Body of pancreas (tissue), 4 donors: Measurements from ENCODE around the gene PVR. TPM values are rescaled to one million over a fixed set of nuclear protein-coding genes. Genes with fewer than 3 reads are reported as not detected.
"Not testable (repeated sequence)": the region's sequence is repeated elsewhere in the genome, so short reads cannot be mapped to it uniquely, and the experiment has no call there.

ENCODE experiments used
- ATAC-seq: fragments of 150-250 bp; one replicate; pipeline ENCODE4 v1.9.1; 2016
- DNase-seq, 4 donors: peaks; one replicate each; pipeline ENCODE4 v3.0.0-alpha.2; 2019
- H3K27ac ChIP-seq, 4 donors: fragments of 200-600 bp; sonication (generic); 1 replicate in 3 of 4; 2 replicates in 1 of 4; pipeline versions ENCODE4 v1.5.1 to v1.6.1; 2016 to 2019; ENCODE audit warnings: mild to moderate bottlenecking in 1 of 4, mixed read lengths in 1 of 4, moderate library complexity in 1 of 4
- H3K27me3 ChIP-seq, 2 donors: fragments of 200-600 bp; sonication (generic); one replicate each; pipeline ENCODE4 v1.6.0; 2016; ENCODE audit warnings: mild to moderate bottlenecking in 1 of 2
- H3K36me3 ChIP-seq, 2 donors: fragments of 200-600 bp; sonication (generic); replicated peaks in 1 of 2; 2 replicates each; pipeline ENCODE4 v1.5.1; 2016; ENCODE audit warnings: low read depth in 2 of 2; ENCODE audit not compliant: insufficient read depth in 1 of 2
- H3K4me1 ChIP-seq: fragments of 200-600 bp; sonication (generic); one replicate; pipeline ENCODE4 v1.6.0; 2016
- H3K4me3 ChIP-seq, 2 donors: fragments of 200-600 bp; sonication (generic); 1 replicate in 1 of 2; 2 replicates in 1 of 2; pipeline ENCODE4 v1.5.1; 2016 to 2019
- H3K9me3 ChIP-seq, 3 donors: fragments of 200-600 bp; sonication (generic); 1 replicate in 2 of 3; 2 replicates in 1 of 3; pipeline ENCODE4 v1.5.1; 2016
- POLR2A ChIP-seq, 3 donors: fragments of 450-650 bp; IDR thresholded peaks; one replicate each; pipeline ENCODE4 v1.6.1; 2016; ENCODE audit warnings: antibody characterized with exemption in 3 of 3, mild to moderate bottlenecking in 2 of 3
- WGBS, 2 donors: methylation state at CpG; one replicate each; pipeline ENCODE4 v1.1.5; 2017; 5-methylcytosine and 5-hydroxymethylcytosine counted together
- intact Hi-C: fragments of 100-400 bp; cut with DNase I; formaldehyde crosslinking; loops from one replicate; pipeline ENCODE4 v1.15.1; 2023
- total RNA-seq, 2 donors: library from RNA; depleted of rRNA; stranded (reverse); fragments of >200 nt; gene quantifications; one replicate each; pipeline ENCODE4 v1.1.0, GENCODE V29; 2016
- TF ChIP-seq, protein P1 (sequence below), 7 experiments: fragments of 450-650 bp in 4 of 7; fragments of 200-600 bp in 3 of 7; sonication (generic) in 3 of 7; IDR thresholded peaks; one replicate each; pipeline ENCODE4 v1.5.1; 2016 to 2019; ENCODE audit warnings: antibody characterized with exemption in 7 of 7

The PVR gene
- total RNA-seq, 2 donors from 2014 or later: 36.8 to 55.4 TPM

GRCh38 chr19:44605547-44605946 lies 38.2 kb upstream of the PVR start:
- no peaks in the 10 kb centered on the region for H3K9me3 ChIP-seq
- ATAC-seq (no peak), DNase-seq (no peak)
- 50 to 74% methylated on average over 1 of the region's 1 CpG for WGBS, 2 donors
- peaks cover 12% of the 10 kb centered on the region for H3K4me1 ChIP-seq
- H3K36me3 ChIP-seq: no peaks in the 10 kb centered on the region
- TF ChIP-seq, protein P1, sequence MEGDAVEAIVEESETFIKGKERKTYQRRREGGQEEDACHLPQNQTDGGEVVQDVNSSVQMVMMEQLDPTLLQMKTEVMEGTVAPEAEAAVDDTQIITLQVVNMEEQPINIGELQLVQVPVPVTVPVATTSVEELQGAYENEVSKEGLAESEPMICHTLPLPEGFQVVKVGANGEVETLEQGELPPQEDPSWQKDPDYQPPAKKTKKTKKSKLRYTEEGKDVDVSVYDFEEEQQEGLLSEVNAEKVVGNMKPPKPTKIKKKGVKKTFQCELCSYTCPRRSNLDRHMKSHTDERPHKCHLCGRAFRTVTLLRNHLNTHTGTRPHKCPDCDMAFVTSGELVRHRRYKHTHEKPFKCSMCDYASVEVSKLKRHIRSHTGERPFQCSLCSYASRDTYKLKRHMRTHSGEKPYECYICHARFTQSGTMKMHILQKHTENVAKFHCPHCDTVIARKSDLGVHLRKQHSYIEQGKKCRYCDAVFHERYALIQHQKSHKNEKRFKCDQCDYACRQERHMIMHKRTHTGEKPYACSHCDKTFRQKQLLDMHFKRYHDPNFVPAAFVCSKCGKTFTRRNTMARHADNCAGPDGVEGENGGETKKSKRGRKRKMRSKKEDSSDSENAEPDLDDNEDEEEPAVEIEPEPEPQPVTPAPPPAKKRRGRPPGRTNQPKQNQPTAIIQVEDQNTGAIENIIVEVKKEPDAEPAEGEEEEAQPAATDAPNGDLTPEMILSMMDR (IDR thresholded peaks at IDR 0.05): no peak
- no peak for TF ChIP-seq POLR2A (IDR thresholded peaks at IDR 0.05)
- H3K27me3 ChIP-seq: no peaks in the 10 kb centered on the region
- intact Hi-C loops: no loop called here
- H3K27ac ChIP-seq: no peak overlapping the region
- H3K4me3 ChIP-seq: no peak overlapping the region

DNA sequence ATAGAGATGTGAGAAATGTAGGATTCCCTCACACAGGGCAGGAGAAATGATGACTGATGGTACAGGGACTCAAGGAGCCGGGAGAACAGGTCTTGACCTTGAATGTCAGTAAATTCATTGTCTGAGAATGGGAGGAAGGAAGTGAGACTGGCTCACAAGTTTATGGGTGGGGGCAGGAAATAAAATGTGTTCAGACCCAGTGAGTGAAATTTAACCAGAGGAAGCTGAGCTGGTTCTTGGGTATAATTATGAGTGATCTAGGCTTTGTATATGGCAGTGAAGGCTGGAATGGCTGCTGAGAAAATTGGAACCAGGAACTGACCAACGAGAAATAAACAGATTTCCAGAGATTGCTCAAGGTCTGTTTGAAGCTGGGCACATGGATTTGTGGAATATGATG lies 36.7 kb upstream of the PVR start:
- peak; percentile 49 for ATAC-seq
- WGBS, 2 donors: 12 to 22% methylated on average over 2 of the region's 2 CpGs

GRCh38 chr19:44607917-44608316 lies 35.8 kb upstream of the PVR start:
- H3K4me1 ChIP-seq: peaks cover 14% of the 10 kb centered on the region
- no peak overlapping the region for H3K27ac ChIP-seq
- no peak for TF ChIP-seq POLR2A (IDR thresholded peaks at IDR 0.05)
- TF ChIP-seq, protein P1 (IDR thresholded peaks at IDR 0.05): no peak
- ATAC-seq (no peak), DNase-seq (no peak)
- no peaks in the 10 kb centered on the region for H3K36me3 ChIP-seq
- 75 to 85% methylated on average over 3 of the region's 3 CpGs for WGBS, 2 donors
- intact Hi-C loops: no loop called here
- H3K4me3 ChIP-seq: no peak overlapping the region
- H3K27me3 ChIP-seq: no peaks in the 10 kb centered on the region
- no peaks in the 10 kb centered on the region for H3K9me3 ChIP-seq

More for the DNA sequence above, 36.7 kb upstream of the PVR start:
- Histone ChIP-seq H3K4me3 (no peak overlapping the region), H3K4me1 (peaks cover 14% of the 10 kb centered on the region), H3K36me3 (no peaks in the 10 kb centered on the region), H3K27ac (no peak overlapping the region), H3K27me3 (no peaks in the 10 kb centered on the region), H3K9me3 (no peaks in the 10 kb centered on the region)
- TF ChIP-seq, protein P1 (IDR thresholded peaks at IDR 0.05): no peak
- TF ChIP-seq POLR2A (IDR thresholded peaks at IDR 0.05): no peak
- DNase-seq: no peak
- intact Hi-C loops: no loop called here

GRCh38 chr19:44608391-44608821 lies 35.3 kb upstream of the PVR start:
- DNase-seq: no peak
- WGBS, 2 donors: 60 to 61% methylated on average over 7 of the region's 7 CpGs

GRCh38 chr19:44609219-44609618 lies 34.5 kb upstream of the PVR start:
- no peak for TF ChIP-seq POLR2A (IDR thresholded peaks at IDR 0.05)
- TF ChIP-seq, protein P1 (IDR thresholded peaks at IDR 0.05): no peak
- intact Hi-C loops: no loop called here
- Histone ChIP-seq H3K27ac (no peak overlapping the region), H3K9me3 (no peaks in the 10 kb centered on the region), H3K36me3 (no peaks in the 10 kb centered on the region), H3K27me3 (no peaks in the 10 kb centered on the region), H3K4me1 (peaks cover 14% of the 10 kb centered on the region), H3K4me3 (no peak overlapping the region)
- DNase-seq: no peak
- no peak for ATAC-seq
- WGBS, 2 donors: 93 to 95% methylated on average over 5 of the region's 5 CpGs

More at GRCh38 chr19:44608391-44608821, 35.3 kb upstream of the PVR start:
- intact Hi-C loops: no loop called here
- TF ChIP-seq POLR2A (IDR thresholded peaks at IDR 0.05): no peak
- TF ChIP-seq, protein P1 (IDR thresholded peaks at IDR 0.05): no peak
- no peak for ATAC-seq
- H3K4me1 ChIP-seq: peaks cover 14% of the 10 kb centered on the region
- no peak overlapping the region for H3K4me3 ChIP-seq
- H3K27me3 ChIP-seq: no peaks in the 10 kb centered on the region
- H3K36me3 ChIP-seq: no peaks in the 10 kb centered on the region
- no peaks in the 10 kb centered on the region for H3K9me3 ChIP-seq
- H3K27ac ChIP-seq: no peak overlapping the region

GRCh38 chr19:44610497-44610896 lies 33.2 kb upstream of the PVR start:
- H3K36me3 ChIP-seq, DNase-seq, ATAC-seq, intact Hi-C loops, H3K9me3 ChIP-seq, H3K4me3 ChIP-seq, H3K27me3 ChIP-seq, H3K27ac ChIP-seq: not testable (repeated sequence)
- 84 to 88% methylated on average over 5 of the region's 5 CpGs for WGBS, 2 donors
- peaks cover 14% of the 10 kb centered on the region for H3K4me1 ChIP-seq
